Measurements from ENCODE around the gene VPS16. TPM values are rescaled to one million over a fixed set of nuclear protein-coding genes. Genes with fewer than 3 reads are reported as not detected.

Gene VPS16
- total RNA-seq = 29.1 and 29.5 TPM in 2 replicates

GRCh38 chr20:2840138-2840966 is at the start of gene VPS16, which contains the start of gene PCED1A:
Gene VPS16, plus strand, starts transcription at chr20:2840745. Its CDS starts 30 bp downstream, at chr20:2840775.
Gene PCED1A, minus strand, starts transcription at chr20:2840655. Its CDS starts 743 bp downstream, at chr20:2839912.

GRCh38 chr20:2800521-2801285 is 39.8 kb upstream of the VPS16 start, which contains the start of gene CPXM1:
Gene CPXM1, minus strand, starts transcription at chr20:2800627. Its CDS starts 55 bp downstream, at chr20:2800572.

GRCh38 chr20:2814587-2815051 is 25.9 kb upstream of the VPS16 start, which contains the start of gene C20orf141:
Gene C20orf141, plus strand, starts transcription at chr20:2814987. Its CDS starts 198 bp downstream, at chr20:2815185.

GRCh38 chr20:2816030-2816582 is 24.4 kb upstream of the VPS16 start, which contains the start of gene TMEM239:
Gene TMEM239, plus strand, starts transcription at chr20:2816364. Its CDS starts 191 bp downstream, at chr20:2816555.

GRCh38 chr20:2873010-2873746 is 32.6 kb downstream of the VPS16 start, which contains the start of gene PTPRA:
Gene PTPRA, plus strand, starts transcription at chr20:2873481. Its CDS starts 90,797 bp downstream, at chr20:2964278.

Other genes starting within 250 kb of the VPS16 start
- gene NOP56, start 188.1 kb upstream of the VPS16 start, total RNA-seq = 200 and 273 TPM in 2 replicates
- 86.9 and 87.8 TPM in 2 replicates for gene IDH3B, start 176.5 kb upstream of the VPS16 start, total RNA-seq
- gene EBF4, start 148.0 kb upstream of the VPS16 start, total RNA-seq = 0.53 and 1.0 TPM in 2 replicates
- gene CPXM1, start 40.1 kb upstream of the VPS16 start, total RNA-seq = 0.13 and 0.14 TPM in 2 replicates
- not detected in 2 replicates for gene C20orf141, start 25.8 kb upstream of the VPS16 start, total RNA-seq
- not detected in 2 replicates for gene TMEM239, start 24.4 kb upstream of the VPS16 start, total RNA-seq
- 13.6 and 16.6 TPM in 2 replicates for gene PCED1A, start 90 bp upstream of the VPS16 start, total RNA-seq
- gene PTPRA, start 32.7 kb downstream of the VPS16 start, total RNA-seq = 48.3 and 61.7 TPM in 2 replicates
- gene GNRH2, start 202.9 kb downstream of the VPS16 start, total RNA-seq = 0.65 and 0.66 TPM in 2 replicates
- 33.6 and 34.7 TPM in 2 replicates for gene MRPS26, start 205.3 kb downstream of the VPS16 start, total RNA-seq
- gene OXT, start 230.9 kb downstream of the VPS16 start, total RNA-seq = not detected in 2 replicates
- gene AVP, start 244.0 kb downstream of the VPS16 start, total RNA-seq = not detected in 2 replicates

Measured in thoracic aorta endothelial cell (primary cell).